Right ventricle myocardium inferior (tissue), 1 donor: Measurements from ENCODE around the gene SRGN. TPM values are rescaled to one million over a fixed set of nuclear protein-coding genes. Genes with fewer than 3 reads are reported as not detected.
"Not testable (repeated sequence)": the region's sequence is repeated elsewhere in the genome, so short reads cannot be mapped to it uniquely, and the experiment has no call there.

Experiments
- ATAC-seq: fragments of 200-7000 bp; cut with Tn5 transposase; one replicate; pipeline ENCODE4 v1.9.1; 2020; ENCODE audit warnings: mild to moderate bottlenecking, moderate library complexity
- DNase-seq: peaks from one replicate; pipeline ENCODE4 v3.0.0; 2021; ENCODE audit errors: missing footprints
- intact Hi-C: fragments of 100-400 bp; cut with DNase I; formaldehyde crosslinking; loops from one replicate; pipeline ENCODE4 v1.11.0; 2022
- long read RNA-seq: library from polyadenylated mRNA; unstranded; transcript quantifications from one replicate; pipeline ENCODE4 v2.0.0, GENCODE V29; 2021
- total RNA-seq: library from RNA; stranded (reverse); fragmentation: NEBNext Ultra II Directional; extraction: Animal tissue kit (Norgen Biotek cat#: 25700); gene quantifications from one replicate; pipeline ENCODE4 v1.2.1, GENCODE V29; 2021
- donor health status: DM: no; HTN: yes; CAD: no; lungs with severe emphysema.

Gene SRGN
- total RNA-seq: 50.2 TPM
- long read RNA-seq, transcript SRGN-201 (3 exons, 1,208 nt): major isoform, 8 of 8 reads
- long read RNA-seq, partial matches to known transcripts: 0 of 8 reads
- long read RNA-seq, other reads (novel, unspliced or antisense): 0 of 8 reads

- ATAC-seq (peak; percentile 88), DNase-seq (peak; percentile 70)
- intact Hi-C loops: no loop called here
Measured at GRCh38 chr10:69087590-69088470, at the start of gene SRGN. TSS of gene SRGN (plus strand) at chr10:69088103. CDS start at chr10:69088158, 55 bp downstream.

GRCh38 chr10:69040904-69041303 lies 47.0 kb upstream of the SRGN start:
- intact Hi-C loops, DNase-seq, ATAC-seq: not testable (repeated sequence)

- ATAC-seq (no peak), DNase-seq (no peak)
- intact Hi-C loops: no loop called here
Measured at GRCh38 chr10:69042417-69042816, 45.5 kb upstream of the SRGN start.

- intact Hi-C loops: no loop called here
- DNase-seq (no peak), ATAC-seq (no peak)
Measured at GRCh38 chr10:69042838-69043237, 45.1 kb upstream of the SRGN start.

- no peak for DNase-seq
- intact Hi-C loops: no loop called here
Measured at GRCh38 chr10:69043931-69044531, 43.9 kb upstream of the SRGN start.

GRCh38 chr10:69044546-69044945 lies 43.4 kb upstream of the SRGN start:
- ATAC-seq: no peak
- intact Hi-C loops: no loop called here
- DNase-seq: no peak

More at GRCh38 chr10:69043931-69044531, 43.9 kb upstream of the SRGN start:
- ATAC-seq: no peak

- ATAC-seq (no peak), DNase-seq (no peak)
- intact Hi-C loops: no loop called here
Measured at GRCh38 chr10:69045441-69046300, 42.2 kb upstream of the SRGN start.

GRCh38 chr10:69047111-69047832 lies 40.6 kb upstream of the SRGN start:
- DNase-seq (no peak), ATAC-seq (no peak)
- intact Hi-C loops: no loop called here

- DNase-seq: peak; percentile 83
- intact Hi-C loops: no loop called here
- ATAC-seq: peak; percentile 67
Measured at GRCh38 chr10:69048103-69048502, 39.8 kb upstream of the SRGN start.

- peak; percentile 43 for ATAC-seq
- DNase-seq: no peak
- intact Hi-C loops: no loop called here
Measured at GRCh38 chr10:69049566-69049961, 38.3 kb upstream of the SRGN start.

GRCh38 chr10:69051303-69051702 lies 36.6 kb upstream of the SRGN start:
- ATAC-seq (peak; percentile 33), DNase-seq (peak; percentile 82)
- intact Hi-C loops: no loop called here

- intact Hi-C loops: no loop called here
- ATAC-seq (peak; percentile 45), DNase-seq (no peak)
Measured at GRCh38 chr10:69051710-69052487, 36.0 kb upstream of the SRGN start.

- ATAC-seq (no peak), DNase-seq (no peak)
- intact Hi-C loops: no loop called here
Measured at GRCh38 chr10:69052736-69053135, 35.2 kb upstream of the SRGN start.

GRCh38 chr10:69055241-69055640 lies 32.7 kb upstream of the SRGN start:
- no peak for DNase-seq
- intact Hi-C loops: no loop called here
- no peak for ATAC-seq

GRCh38 chr10:69056129-69056528 lies 31.8 kb upstream of the SRGN start:
- DNase-seq (no peak), ATAC-seq (peak; percentile 45)
- intact Hi-C loops: loop anchor here (2.0 kb wide), 1 partner anchor 37 kb away; no protein-coding TSS in a partner anchor

GRCh38 chr10:69056536-69057260 lies 31.2 kb upstream of the SRGN start:
- intact Hi-C loops: loop anchor here (2.0 kb wide), 1 partner anchor 36 kb away; no protein-coding TSS in a partner anchor
- DNase-seq (no peak), ATAC-seq (no peak)
